H1 (cell line): ENCODE measurements around the gene ZBTB47. TPM values are rescaled to one million over a fixed set of nuclear protein-coding genes. Genes with fewer than 3 reads are reported as not detected.

Source experiments
- CTCF ChIA-PET: fragments of 300-600 bp; sonication (Branson Sonifier 250); formaldehyde crosslinking; loops from one replicate; lab custom pipeline; 2021; ENCODE audit not compliant: partially characterized antibody; lab: Charles Lee
- POLR2A ChIA-PET: fragments of 300-600 bp; sonication (Branson Sonifier 250); formaldehyde crosslinking; loops from one replicate; lab custom pipeline; 2021; ENCODE audit warnings: inconsistent platforms; ENCODE audit not compliant: partially characterized antibody; lab: Charles Lee
- DNase-seq, 2 experiments: peaks; one replicate each; pipeline versions ENCODE4 v3.0.0 to v3.0.0-alpha.2; 2010 to 2022; ENCODE audit warnings: low spot score in 2 of 2, low read depth in 1 of 2, mixed read lengths in 1 of 2
- FAIRE-seq: peaks from 2 replicates; lab custom pipeline; 2011; peaks lifted over from hg19 to GRCh38; lab: Jason Lieb, UNC
- H2AFZ ChIP-seq: 2 replicates; pipeline ENCODE4 v1.8.1; 2012; ENCODE audit warnings: low read length, inconsistent platforms
- H2AK5ac ChIP-seq: 2 replicates; pipeline ENCODE4 v1.6.1; 2013; ENCODE audit warnings: low read depth, low read length
- H2BK120ac ChIP-seq: replicated peaks from 2 replicates; pipeline ENCODE3; 2013; ENCODE audit warnings: low read depth, low read length, inconsistent platforms
- H2BK12ac ChIP-seq: 2 replicates; pipeline ENCODE4 v1.6.1; 2013; ENCODE audit warnings: low read depth, low read length
- H2BK15ac ChIP-seq: 2 replicates; pipeline ENCODE4 v1.6.1; 2013; ENCODE audit warnings: low read length
- H2BK20ac ChIP-seq: 2 replicates; pipeline ENCODE4 v1.6.1; 2013; ENCODE audit warnings: low read length
- H2BK5ac ChIP-seq: 2 replicates; pipeline ENCODE4 v1.6.1; 2013; ENCODE audit warnings: low read depth, low read length
- H3K14ac ChIP-seq: 2 replicates; pipeline ENCODE4 v1.6.1; 2013; ENCODE audit warnings: inconsistent platforms; ENCODE audit not compliant: insufficient read length
- H3K18ac ChIP-seq: 2 replicates; pipeline ENCODE4 v1.6.1; 2013; ENCODE audit warnings: low read length; ENCODE audit errors: extremely low read depth
- H3K23ac ChIP-seq: 2 replicates; pipeline ENCODE4 v1.6.1; 2013; ENCODE audit warnings: inconsistent platforms; ENCODE audit not compliant: insufficient read length
- H3K23me2 ChIP-seq: 2 replicates; pipeline ENCODE4 v1.6.1; 2013; ENCODE audit warnings: low read depth, low read length
- H3K27ac ChIP-seq: 2 replicates; pipeline ENCODE4 v1.6.1; 2011; ENCODE audit warnings: low read depth, low read length, inconsistent platforms
- H3K27me3 ChIP-seq, 4 experiments: replicated peaks in 1 of 4; 1 replicate in 1 of 4; 2 replicates in 3 of 4; pipeline versions ENCODE4 v1.6.1 to v1.8.1; 2011 to 2013; ENCODE audit warnings: low read length in 3 of 4, mild to moderate bottlenecking in 3 of 4, inconsistent platforms in 2 of 4, mixed read lengths in 2 of 4, moderate library complexity in 1 of 4; ENCODE audit not compliant: control insufficient read depth in 3 of 4, insufficient read depth in 3 of 4; ENCODE audit errors: extremely low read depth in 1 of 4
- H3K36me3 ChIP-seq, 4 experiments: 2 replicates each; pipeline versions ENCODE4 v1.6.1 to v1.8.1; 2011 to 2013; ENCODE audit warnings: mild to moderate bottlenecking in 4 of 4, low read length in 3 of 4, moderate library complexity in 2 of 4, control low read depth in 1 of 4, inconsistent platforms in 1 of 4; ENCODE audit not compliant: insufficient read depth in 4 of 4, control insufficient read depth in 2 of 4
- H3K4ac ChIP-seq: replicated peaks from 2 replicates; pipeline ENCODE3; 2013; ENCODE audit warnings: low read length, low read depth, mixed read lengths, inconsistent platforms; ENCODE audit not compliant: insufficient read length
- H3K4me1 ChIP-seq, 4 experiments: replicated peaks in 1 of 4; 1 replicate in 1 of 4; 2 replicates in 3 of 4; pipeline versions ENCODE4 v1.6.1 to v1.8.1; 2011 to 2013; ENCODE audit warnings: low read length in 3 of 4, inconsistent platforms in 2 of 4, mixed read lengths in 1 of 4; ENCODE audit not compliant: insufficient read depth in 4 of 4, control insufficient read depth in 3 of 4
- H3K4me2 ChIP-seq, 2 experiments: 2 replicates each; pipeline versions ENCODE4 v1.6.1 to v1.8.1; 2011 to 2013; ENCODE audit warnings: low read depth in 2 of 2, low read length in 2 of 2, control low read depth in 1 of 2, inconsistent platforms in 1 of 2, mild to moderate bottlenecking in 1 of 2; ENCODE audit not compliant: insufficient read depth in 1 of 2
- H3K4me3 ChIP-seq, 4 experiments: fragments of 200-600, 300-600 bp in 1 of 4; sonication (generic), shearing (Covaris generic), sonication (Bioruptor Twin) in 1 of 4; 2 replicates each; pipeline versions ENCODE4 v1.5.1 to v1.8.1; 2011 to 2016; ENCODE audit warnings: low read length in 4 of 4, low read depth in 3 of 4, control low read depth in 2 of 4, inconsistent platforms in 2 of 4, mild to moderate bottlenecking in 2 of 4, mixed read lengths in 1 of 4, moderate library complexity in 1 of 4; ENCODE audit not compliant: insufficient read depth in 2 of 4; ENCODE audit errors: extremely low read depth in 1 of 4
- H3K56ac ChIP-seq: replicated peaks from 2 replicates; pipeline ENCODE3; 2013; ENCODE audit warnings: low read depth, mild to moderate bottlenecking, mixed read lengths, low read length, inconsistent platforms; ENCODE audit not compliant: insufficient read length
- H3K79me1 ChIP-seq: 2 replicates; pipeline ENCODE4 v1.6.1; 2013; ENCODE audit warnings: low read depth, low read length, control low read depth
- H3K79me2 ChIP-seq, 2 experiments: 2 replicates each; pipeline versions ENCODE4 v1.6.1 to v1.8.1; 2012 to 2013; ENCODE audit warnings: low read length in 2 of 2, mild to moderate bottlenecking in 2 of 2, inconsistent platforms in 1 of 2; ENCODE audit not compliant: insufficient read depth in 2 of 2, control insufficient read depth in 1 of 2
- H3K9ac ChIP-seq, 4 experiments: replicated peaks in 1 of 4; 1 replicate in 1 of 4; 2 replicates in 3 of 4; pipeline versions ENCODE4 v1.6.1 to v1.8.1; 2011 to 2013; ENCODE audit warnings: low read depth in 3 of 4, low read length in 3 of 4, control low read depth in 2 of 4, mild to moderate bottlenecking in 2 of 4, moderate library complexity in 2 of 4, inconsistent platforms in 1 of 4; ENCODE audit errors: extremely low read depth in 1 of 4
- H3K9me3 ChIP-seq, 2 experiments: 2 replicates each; pipeline versions ENCODE4 v1.6.1 to v1.8.1; 2012 to 2013; ENCODE audit warnings: mild to moderate bottlenecking in 2 of 2, moderate library complexity in 2 of 2, control low read depth in 1 of 2, inconsistent platforms in 1 of 2, low read depth in 1 of 2, low read length in 1 of 2, mixed read lengths in 1 of 2; ENCODE audit not compliant: insufficient read depth in 2 of 2
- H4K20me1 ChIP-seq, 2 experiments: replicated peaks in 1 of 2; 2 replicates each; pipeline versions ENCODE3 to v1.8.1; 2011 to 2013; ENCODE audit warnings: inconsistent platforms in 2 of 2, low read length in 2 of 2, mild to moderate bottlenecking in 1 of 2; ENCODE audit not compliant: insufficient read depth in 2 of 2, control insufficient read depth in 1 of 2
- H4K5ac ChIP-seq: 2 replicates; pipeline ENCODE4 v1.6.1; 2013; ENCODE audit warnings: low read length, low read depth, mixed read lengths, inconsistent platforms; ENCODE audit not compliant: insufficient read length
- H4K8ac ChIP-seq: 2 replicates; pipeline ENCODE4 v1.8.0; 2013; ENCODE audit warnings: mild to moderate bottlenecking, moderate library complexity, low read length, inconsistent platforms; ENCODE audit not compliant: insufficient read depth; ENCODE audit errors: extremely low read depth
- H4K91ac ChIP-seq: replicated peaks from 2 replicates; pipeline ENCODE3; 2013; ENCODE audit warnings: low read length, mixed read lengths, inconsistent platforms; ENCODE audit not compliant: insufficient read length
- CHD1 ChIP-seq: IDR thresholded peaks from 2 replicates; pipeline ENCODE4 v1.6.1; 2012; ENCODE audit warnings: low read depth, low read length, improper control_type of control experiment
- EP300 ChIP-seq, 2 experiments: IDR thresholded peaks; 1 replicate in 1 of 2; 2 replicates in 1 of 2; pipeline ENCODE4 v1.6.1; 2011 to 2012; ENCODE audit warnings: low read depth in 2 of 2, low read length in 2 of 2, mild to moderate bottlenecking in 2 of 2, borderline replicate concordance in 1 of 2, inconsistent platforms in 1 of 2, moderate library complexity in 1 of 2
- WGBS, 2 experiments: shearing (Covaris generic) in 1 of 2; methylation state at CpG; one replicate each; pipeline versions ENCODE4 v1.1.6 to v1.1.7; 2013 to 2015; ENCODE audit warnings: low lambda C conversion rate in 2 of 2, mixed read lengths in 2 of 2, inconsistent platforms in 1 of 2, low coverage in 1 of 2, missing lambda C conversion rate in 1 of 2; ENCODE audit not compliant: insufficient replicate concordance in 2 of 2, insufficient coverage in 1 of 2, insufficient read length in 1 of 2; ENCODE audit errors: extremely low coverage in 1 of 2, missing lambda C conversion rate in 1 of 2; 5-methylcytosine and 5-hydroxymethylcytosine counted together
- polyA plus RNA-seq, 7 experiments: library from polyadenylated mRNA; depleted of rRNA in 3 of 7; stranded (reverse) in 5 of 7; unstranded in 2 of 7; fragments of >200 nt in 5 of 7; fragments of 200-250 nt in 2 of 7; gene quantifications; 1 replicate in 5 of 7; 2 replicates in 1 of 7; 4 replicates in 1 of 7; pipeline versions ENCODE4 v1.2.1 to v1.2.3, GENCODE V29; 2011 to 2013; ENCODE audit warnings: missing spikeins in 2 of 7, mixed read lengths in 2 of 7
- total RNA-seq: library from RNA; stranded (reverse); fragmentation: NEBNext Ultra II Directional; extraction: Animal tissue kit (Norgen Biotek cat#: 25700); gene quantifications from 2 replicates; pipeline ENCODE4 v1.2.1, GENCODE V29; 2021

ZBTB47 gene
- total and polyA plus RNA-seq, 2 of the 8 experiments (the other 6 are each of a cell fraction or from before 2014, with no cell fraction given): 2.8 to 4.1 TPM

GRCh38 chr3:42699511-42699971 lies 46.0 kb downstream of the ZBTB47 start:
- no peaks in the 10 kb centered on the region for H3K36me3 ChIP-seq
- H3K14ac ChIP-seq: no peak overlapping the region
- no peak overlapping the region for H3K18ac ChIP-seq
- H4K20me1 ChIP-seq: peaks cover 0 to 2% of the 10 kb centered on the region in 2 experiments
- H3K79me1 ChIP-seq: no peaks in the 10 kb centered on the region
- H4K5ac ChIP-seq: no peak overlapping the region
- H2BK15ac ChIP-seq: no peak overlapping the region
- no peak overlapping the region for H2BK5ac ChIP-seq
- no peaks in the 10 kb centered on the region for H3K79me2 ChIP-seq
- H3K23me2 ChIP-seq: peaks cover 2% of the 10 kb centered on the region; the same call in 1 of the 2 replicates
- H3K9me3 ChIP-seq: no peaks in the 10 kb centered on the region
- H3K4me1 ChIP-seq: peaks cover 0 to 12% (median 0%) of the 10 kb centered on the region in 4 experiments; a peak in 3 of 7 replicates
- H4K8ac ChIP-seq: no peak overlapping the region
- no peak overlapping the region for H3K9ac ChIP-seq
- no peak overlapping the region for H3K4me3 ChIP-seq
- no peak overlapping the region for H2BK12ac ChIP-seq
- no peak overlapping the region for H3K27ac ChIP-seq
- 0 out of 7 replicates have a peak, but pooled peaks cover 0 to 2% (median 0%) of the 10 kb centered on the region in 4 experiments for H3K27me3 ChIP-seq
- CTCF ChIA-PET: interaction anchor here (1.4 to 2.0 kb wide), 3 partner anchors 11 to 38 kb away, joined by 5 to 9 read pairs (median 6); no protein-coding TSS in a partner anchor
- no peak overlapping the region for H4K91ac ChIP-seq
- no peak for FAIRE-seq
- no peak overlapping the region for H3K23ac ChIP-seq
- POLR2A ChIA-PET: no interaction called here
- H2BK120ac ChIP-seq: no peak overlapping the region
- H2AK5ac ChIP-seq: no peak overlapping the region
- 90% methylated on average over 10 of the region's 10 CpGs; no CpG with 5 or more reads in 1 of the 2 experiments for WGBS, 2 experiments
- no peak overlapping the region for H2AFZ ChIP-seq
- H3K56ac ChIP-seq: no peak overlapping the region
- H2BK20ac ChIP-seq: no peak overlapping the region
- DNase-seq: peak in 1 of 2 experiments; percentile 42
- no peak overlapping the region for H3K4ac ChIP-seq
- H3K4me2 ChIP-seq: no peak overlapping the region
- TF ChIP-seq CHD1 (no peak), EP300 (IDR thresholded peaks at IDR 0.05; ENCODE audit: borderline replicate concordance in 1 of 2, low read depth in 2 of 2, low read length in 2 of 2) (no peak)
